HG03066 (cell line): ENCODE data around the gene KRTAP1-5.
"Not testable (repeated sequence)": the region's sequence is repeated elsewhere in the genome, so short reads cannot be mapped to it uniquely, and the experiment has no call there.

Experiments
- ATAC-seq: cut with Tn5 transposase; IDR thresholded peaks from one replicate; pipeline ENCODE4 v1.9.1; 2021; ENCODE audit warnings: low read depth; ENCODE audit not compliant: unreplicated experiment

The KRTAP1-5 gene, protein sequence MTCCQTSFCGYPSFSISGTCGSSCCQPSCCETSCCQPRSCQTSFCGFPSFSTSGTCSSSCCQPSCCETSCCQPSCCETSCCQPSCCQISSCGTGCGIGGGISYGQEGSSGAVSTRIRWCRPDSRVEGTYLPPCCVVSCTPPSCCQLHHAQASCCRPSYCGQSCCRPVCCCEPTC

GRCh38 chr17:41026715-41027471 lies at the start of gene KRTAP1-5:
KRTAP1-5 (minus strand) TSS chr17:41027208; CDS start chr17:41027155, 53 bp downstream.
- ATAC-seq: no peak

DNA sequence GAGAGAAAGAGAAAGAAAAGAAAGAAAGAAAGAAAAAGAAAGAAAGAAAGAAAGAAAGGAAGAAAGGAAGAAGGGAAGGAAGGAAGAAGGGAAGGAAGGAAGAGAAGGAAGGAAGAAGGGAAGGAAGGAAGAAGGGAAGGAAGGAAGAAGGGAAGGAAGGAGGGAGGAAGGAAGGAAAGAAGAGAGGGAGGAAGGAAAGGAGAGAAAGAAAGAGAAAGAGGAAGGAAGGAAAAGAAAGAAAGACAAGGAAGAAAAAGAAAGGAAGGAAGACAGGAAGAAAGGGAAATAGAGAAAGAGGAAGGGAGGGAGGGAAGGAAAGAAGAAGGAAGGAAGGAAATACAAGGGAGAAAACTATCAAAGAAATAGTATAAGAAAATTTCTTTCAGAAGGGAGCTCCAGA lies 49.8 kb upstream of the KRTAP1-5 start:
- ATAC-seq: no peak

- ATAC-seq: no peak
These were observed 46.7 kb upstream of the KRTAP1-5 start for GRCh38 chr17:41073676-41074075.

GRCh38 chr17:41071606-41072360 lies 44.8 kb upstream of the KRTAP1-5 start:
- ATAC-seq: no peak

DNA sequence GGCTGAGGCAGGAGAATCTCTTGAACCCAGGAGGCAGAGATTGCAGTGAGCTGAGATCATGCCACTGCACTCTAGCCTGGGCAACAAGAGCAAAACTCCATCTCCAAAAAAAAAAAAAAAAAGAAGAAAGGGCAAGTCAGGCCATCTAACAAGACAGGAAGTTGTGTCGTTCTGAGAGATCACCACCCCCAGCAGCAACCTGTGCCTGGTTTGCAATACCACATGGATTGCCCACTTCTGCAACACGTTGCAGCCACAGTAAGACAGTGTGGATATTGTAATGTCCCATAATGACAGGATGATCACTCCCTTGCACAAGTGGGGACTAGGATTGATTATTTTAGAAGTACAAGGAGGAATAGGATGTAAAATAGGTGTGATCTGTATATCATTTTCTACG lies 42.0 kb upstream of the KRTAP1-5 start:
- ATAC-seq: no peak

DNA sequence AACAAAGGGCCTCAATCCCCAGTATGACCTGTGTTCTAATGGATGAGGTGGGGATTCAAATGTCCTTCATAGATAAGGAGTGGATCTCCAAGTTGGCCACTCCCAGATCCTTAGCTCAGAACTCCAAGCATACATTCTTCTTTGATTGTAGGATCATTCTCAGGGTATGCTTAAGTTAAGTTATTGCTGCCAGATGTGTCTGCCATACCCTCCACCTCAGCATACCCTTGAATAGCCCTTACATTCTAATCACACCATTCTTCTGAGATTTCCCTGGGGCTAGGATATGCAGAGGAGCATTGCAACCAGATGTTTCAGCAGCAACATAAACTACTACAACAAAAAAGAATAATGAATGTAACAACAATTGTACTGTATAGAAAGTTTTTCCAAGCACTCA lies 40.3 kb upstream of the KRTAP1-5 start:
- no peak for ATAC-seq

DNA sequence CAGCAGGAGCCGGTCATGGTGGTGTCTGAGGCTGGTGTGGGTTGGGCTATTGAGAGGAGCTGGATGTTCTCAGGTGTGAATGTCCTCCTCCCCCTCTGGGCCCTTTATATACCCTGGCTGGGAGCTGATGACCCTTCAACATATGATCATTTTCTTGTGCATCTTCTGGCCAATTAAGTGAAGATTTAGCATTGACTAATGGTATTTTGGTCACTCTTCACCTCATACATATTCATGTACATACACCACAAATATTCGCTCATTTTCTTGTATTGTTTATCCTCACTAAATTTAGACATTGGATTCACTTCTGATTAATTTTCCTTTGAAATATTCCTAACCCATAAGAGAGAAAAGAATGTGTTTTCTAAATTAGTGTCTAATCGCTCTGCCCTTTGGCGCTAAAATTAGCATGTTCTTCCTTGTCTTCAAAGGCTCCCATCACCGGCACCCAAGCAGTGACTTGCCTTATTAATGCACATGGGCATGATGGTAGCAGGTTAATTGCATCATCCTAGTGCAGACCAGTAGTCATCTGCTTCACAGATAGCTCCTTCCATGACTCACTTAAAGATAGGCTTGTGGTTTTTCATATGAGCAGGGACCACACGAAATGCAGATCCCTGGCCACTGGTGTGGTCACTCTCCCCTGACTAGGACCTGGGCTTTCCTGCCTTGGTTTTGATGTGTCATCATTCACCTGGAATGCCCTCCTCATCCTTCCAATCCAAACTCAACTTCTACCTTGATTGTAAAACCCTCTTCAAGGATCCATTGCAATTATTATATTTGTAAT lies 39.0 kb upstream of the KRTAP1-5 start, which contains the start of gene KRTAP2-4:
Gene KRTAP2-4, minus strand, starts transcription at position 51 of the 796 bp plus-strand sequence. Its CDS starts 34 bp downstream, at position 17.
- no peak for ATAC-seq

DNA sequence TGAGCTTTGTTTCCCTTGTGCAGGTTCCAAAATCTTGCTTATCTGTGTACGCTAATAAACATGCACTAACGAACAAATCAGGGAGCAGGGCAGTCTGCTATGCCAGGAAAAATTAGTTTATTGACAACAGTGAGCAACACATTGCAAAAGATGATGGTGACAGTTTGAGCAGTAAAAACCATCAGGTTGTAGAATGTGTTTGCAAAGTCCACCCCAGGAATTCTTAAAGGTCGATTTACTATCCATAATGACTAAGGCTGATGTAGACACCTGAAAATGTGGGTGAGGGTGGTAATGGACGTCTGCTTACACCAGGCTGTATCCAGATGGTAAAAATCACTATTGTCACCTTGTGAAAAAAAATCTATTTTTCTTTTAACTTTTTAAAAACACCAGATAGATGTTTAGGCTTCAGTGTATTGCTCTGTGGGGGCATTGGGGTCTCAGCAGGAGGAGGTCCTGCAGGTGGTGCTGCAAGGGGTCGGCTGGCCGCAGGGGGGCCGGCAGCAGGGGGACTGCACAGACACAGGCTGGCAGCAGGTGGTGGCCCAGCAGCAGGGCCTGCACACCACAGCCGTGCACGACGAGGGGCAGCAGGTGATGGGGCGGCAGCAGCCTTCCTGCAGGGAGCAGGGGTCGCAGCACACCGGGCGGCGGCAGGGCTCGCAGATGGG lies 38.1 kb upstream of the KRTAP1-5 start:
- ATAC-seq: not testable (repeated sequence)

GRCh38 chr17:41064301-41064700 lies 37.3 kb upstream of the KRTAP1-5 start:
- no peak for ATAC-seq

- ATAC-seq: no peak
These were observed 36.4 kb upstream of the KRTAP1-5 start for GRCh38 chr17:41063449-41063848.

GRCh38 chr17:41061964-41062363 lies 35.0 kb upstream of the KRTAP1-5 start:
- no peak for ATAC-seq

GRCh38 chr17:41060052-41060604 lies 33.1 kb upstream of the KRTAP1-5 start, which contains the start of gene KRTAP2-3:
KRTAP2-3 (minus strand) TSS chr17:41060114; CDS start chr17:41060050, 64 bp downstream.
- ATAC-seq: no peak

DNA sequence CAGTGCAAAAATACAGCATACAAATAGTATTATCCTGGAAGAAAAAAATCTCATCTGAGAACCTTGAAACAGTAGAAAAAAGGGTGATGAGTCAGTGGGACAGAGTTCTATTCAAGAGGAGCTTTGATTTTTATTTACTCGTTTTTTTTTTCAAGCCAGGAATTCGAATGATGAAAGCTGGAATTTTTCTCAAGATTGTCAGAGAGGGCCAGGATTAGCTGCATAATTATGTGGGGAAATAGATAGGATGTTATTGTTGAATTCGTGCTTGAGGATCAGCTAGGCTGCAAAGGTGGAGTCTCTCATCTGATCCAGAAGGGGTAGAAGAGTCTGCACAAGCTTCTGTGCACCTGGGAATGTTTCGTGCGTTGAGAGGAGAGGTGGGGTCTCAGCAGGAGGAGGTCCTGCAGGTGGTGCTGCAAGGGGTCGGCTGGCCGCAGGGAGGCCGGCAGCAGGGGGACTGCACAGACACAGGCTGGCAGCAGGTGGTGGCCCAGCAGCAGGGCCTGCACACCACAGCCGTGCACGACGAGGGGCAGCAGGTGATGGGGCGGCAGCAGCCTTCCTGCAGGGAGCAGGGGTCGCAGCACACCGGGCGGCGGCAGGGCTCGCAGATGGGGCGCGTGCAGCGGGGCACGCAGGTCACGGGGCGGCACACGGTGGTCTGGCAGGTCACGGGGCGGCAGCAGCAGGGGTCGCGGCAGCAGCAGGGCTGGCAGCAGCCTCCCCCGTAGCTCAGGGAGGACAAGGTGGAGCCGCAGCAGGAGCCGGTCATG lies 32.5 kb upstream of the KRTAP1-5 start:
- not testable (repeated sequence) for ATAC-seq

- no peak for ATAC-seq
These were observed 31.7 kb upstream of the KRTAP1-5 start for GRCh38 chr17:41058741-41059140.

DNA sequence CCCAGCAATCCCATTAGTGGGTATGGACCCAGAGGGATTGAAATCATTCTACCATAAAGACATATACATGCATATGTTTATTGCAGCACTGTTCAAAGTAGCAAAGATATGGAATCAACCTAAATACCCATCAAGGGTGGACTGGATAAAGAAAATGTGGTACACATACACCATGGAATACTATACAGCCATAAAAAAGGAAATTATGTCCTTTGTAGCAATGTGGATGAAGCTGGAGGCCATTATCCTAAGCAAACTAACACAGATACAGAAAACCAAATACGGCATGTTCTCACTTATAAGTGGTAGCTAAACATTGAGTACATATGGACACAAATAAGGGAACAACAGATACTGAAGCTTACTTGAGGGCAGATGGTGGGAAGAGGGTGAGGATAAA lies 30.5 kb upstream of the KRTAP1-5 start:
- no peak for ATAC-seq

DNA sequence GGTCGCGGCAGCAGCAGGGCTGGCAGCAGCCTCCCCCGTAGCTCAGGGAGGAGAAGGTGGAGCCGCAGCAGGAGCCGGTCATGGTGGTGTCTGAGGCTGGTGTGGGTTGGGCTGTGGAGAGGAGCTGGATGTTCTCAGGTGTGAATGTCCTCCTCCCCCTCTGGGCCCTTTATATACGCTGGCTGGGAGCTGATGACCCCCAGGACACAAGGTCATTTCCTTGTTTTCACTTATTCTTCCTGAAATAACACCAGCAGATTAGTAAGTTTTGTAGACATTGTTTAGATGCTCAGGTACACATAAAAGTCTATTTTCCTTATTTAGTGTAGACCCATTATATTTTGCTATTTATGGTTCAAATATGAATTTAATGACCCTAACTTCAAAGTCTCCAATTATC lies 28.1 kb upstream of the KRTAP1-5 start, which contains the start of gene KRTAP2-2:
Gene KRTAP2-2, minus strand, starts transcription at position 101 of the 400 bp plus-strand sequence. Its CDS starts 19 bp downstream, at position 82.
- not testable (repeated sequence) for ATAC-seq

DNA sequence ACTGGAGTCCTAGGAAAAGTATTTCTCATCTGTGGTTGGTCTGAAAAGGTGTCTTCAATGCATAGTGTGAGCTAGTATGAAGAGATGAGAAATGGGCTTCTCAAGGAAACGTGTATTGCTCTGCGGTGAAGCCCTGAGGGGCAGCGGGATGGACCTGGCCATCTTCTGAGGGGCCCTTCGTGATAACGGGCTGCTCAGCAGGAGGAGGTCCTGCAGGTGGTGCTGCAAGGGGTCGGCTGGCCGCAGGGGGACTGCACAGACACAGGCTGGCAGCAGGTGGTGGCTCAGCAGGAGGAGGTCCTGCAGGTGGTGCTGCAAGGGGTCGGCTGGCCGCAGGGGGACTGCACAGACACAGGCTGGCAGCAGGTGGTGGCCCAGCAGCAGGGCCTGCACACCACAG lies 27.5 kb upstream of the KRTAP1-5 start:
- ATAC-seq: not testable (repeated sequence)

GRCh38 chr17:41054025-41054424 lies 27.0 kb upstream of the KRTAP1-5 start:
- ATAC-seq: no peak

DNA sequence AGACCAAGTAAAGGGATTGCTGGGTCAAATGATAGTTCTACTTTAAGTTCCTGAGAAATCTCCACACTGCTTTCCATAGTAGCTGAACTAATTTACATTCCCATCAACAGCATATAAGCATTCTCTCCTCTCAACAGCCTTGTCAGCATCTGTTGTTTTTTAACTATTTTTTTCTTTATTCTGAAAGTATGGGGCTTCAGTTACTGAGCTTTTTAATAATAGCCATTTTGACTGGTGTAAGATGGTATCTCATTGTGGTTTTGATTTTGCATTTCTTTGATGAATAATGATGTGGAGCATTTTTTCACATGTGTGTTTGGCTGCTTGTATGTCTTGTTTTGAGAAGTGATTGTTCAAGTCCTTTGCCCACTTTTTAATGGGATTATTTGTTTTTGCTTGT lies 25.6 kb upstream of the KRTAP1-5 start:
- no peak for ATAC-seq
